T-helper 22 cell (primary cell): ENCODE results near the gene CAPN13.

Experiments used
- DNase-seq: peaks from one replicate; pipeline ENCODE4 v3.0.0-alpha.2; 2020; ENCODE audit warnings: low read depth

The CAPN13 gene

DNA sequence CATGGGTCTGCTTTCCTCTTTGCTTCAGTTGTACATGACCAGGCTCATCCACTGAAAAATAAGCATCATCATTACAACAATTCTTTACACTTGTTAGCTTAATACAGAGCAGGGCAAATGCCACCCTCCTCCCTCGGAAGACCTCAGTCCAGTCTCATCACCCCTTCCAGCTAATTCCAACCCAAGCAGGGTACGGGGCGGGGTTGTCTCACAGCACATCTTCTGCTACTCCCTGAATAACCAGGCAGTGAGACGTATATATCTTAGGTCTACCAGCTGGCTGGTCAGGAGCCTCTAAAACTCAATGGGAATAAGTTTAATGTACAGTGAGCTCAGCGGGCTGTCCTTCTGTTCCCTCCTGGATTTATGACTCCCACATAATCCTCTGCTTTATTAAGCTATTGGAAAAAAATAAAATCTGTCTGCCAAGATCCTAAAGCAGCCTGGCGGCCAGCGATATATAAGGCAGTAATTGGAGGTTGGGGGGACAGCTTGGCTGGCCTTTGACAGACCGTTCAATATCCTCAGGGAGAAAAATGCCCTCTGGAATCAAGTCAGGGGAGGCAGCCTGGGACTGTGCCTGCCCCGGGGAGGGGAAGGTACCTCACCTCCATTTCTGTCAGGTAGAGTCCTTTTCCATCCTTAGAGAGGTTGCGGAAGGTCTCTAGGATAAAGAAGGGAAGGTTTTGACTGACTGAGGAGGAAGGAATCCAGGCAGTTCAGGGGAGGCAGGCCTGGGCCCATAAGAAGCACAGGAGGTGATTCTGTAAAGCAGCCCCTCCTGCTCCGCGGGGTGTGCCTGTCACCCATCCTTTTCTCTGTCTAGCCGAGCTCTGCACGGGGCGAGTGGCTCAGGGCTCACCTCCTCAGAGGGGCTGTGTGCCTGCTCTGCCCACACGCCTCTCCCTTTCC is 76.3 kb downstream of the CAPN13 start:
- DNase-seq, result no peak

DNA sequence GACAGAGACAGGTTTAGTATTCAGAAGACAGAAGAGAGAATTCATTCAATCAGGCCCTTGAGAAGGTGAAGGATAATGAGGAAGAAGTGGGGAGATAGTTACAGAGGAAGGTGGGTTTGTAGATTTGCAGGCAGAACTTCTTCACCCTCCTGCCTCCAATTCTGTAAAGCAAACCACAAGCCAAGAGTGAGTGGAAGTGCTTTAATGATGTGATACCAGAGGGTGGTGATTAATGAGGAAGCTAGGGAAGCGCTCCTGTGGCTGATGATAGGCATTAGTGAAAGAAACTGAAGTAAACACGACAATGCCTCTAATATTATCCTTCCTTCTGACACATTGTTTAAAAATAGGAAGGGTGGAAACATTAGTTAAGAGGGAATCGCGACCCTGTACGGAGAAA is 78.2 kb downstream of the CAPN13 start:
- no peak for DNase-seq

DNA sequence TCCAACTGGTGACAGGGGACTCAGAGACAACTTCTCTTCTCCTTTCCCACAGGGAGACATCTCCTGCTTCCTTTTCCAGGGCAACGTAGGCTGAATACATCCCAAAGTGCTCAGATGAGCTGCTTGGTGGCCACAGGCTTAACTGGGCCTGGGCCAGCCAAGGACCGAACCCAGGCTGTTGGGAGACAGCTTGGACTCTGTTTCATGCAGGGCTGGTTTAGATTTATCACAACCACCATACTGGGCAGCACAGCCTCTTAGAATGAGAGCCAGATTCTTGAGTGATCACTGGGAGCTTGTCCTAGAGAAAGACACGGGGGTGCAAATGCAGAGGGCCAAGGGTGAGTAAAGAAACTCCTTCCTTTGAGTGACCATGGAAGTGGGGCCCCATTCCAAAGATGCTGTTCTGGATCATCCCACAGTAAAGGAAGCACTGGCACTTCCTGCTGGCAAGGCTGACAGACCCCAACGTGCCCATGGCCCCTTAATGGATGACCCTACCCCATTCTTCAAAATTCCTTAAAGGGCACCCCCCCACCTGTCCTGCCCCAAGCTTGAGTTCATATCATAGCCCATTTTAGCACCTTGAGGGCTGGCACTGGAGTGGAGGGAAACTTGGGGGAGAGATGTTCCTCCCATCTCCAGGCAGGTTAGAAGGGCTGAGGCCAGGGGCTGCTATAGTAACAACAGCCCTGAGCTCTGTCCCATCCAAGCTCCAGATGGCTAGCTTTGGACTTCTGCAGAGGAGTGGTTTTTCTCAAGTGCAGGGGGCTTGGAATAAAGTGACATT is 84.1 kb downstream of the CAPN13 start:
- no peak for DNase-seq

DNA sequence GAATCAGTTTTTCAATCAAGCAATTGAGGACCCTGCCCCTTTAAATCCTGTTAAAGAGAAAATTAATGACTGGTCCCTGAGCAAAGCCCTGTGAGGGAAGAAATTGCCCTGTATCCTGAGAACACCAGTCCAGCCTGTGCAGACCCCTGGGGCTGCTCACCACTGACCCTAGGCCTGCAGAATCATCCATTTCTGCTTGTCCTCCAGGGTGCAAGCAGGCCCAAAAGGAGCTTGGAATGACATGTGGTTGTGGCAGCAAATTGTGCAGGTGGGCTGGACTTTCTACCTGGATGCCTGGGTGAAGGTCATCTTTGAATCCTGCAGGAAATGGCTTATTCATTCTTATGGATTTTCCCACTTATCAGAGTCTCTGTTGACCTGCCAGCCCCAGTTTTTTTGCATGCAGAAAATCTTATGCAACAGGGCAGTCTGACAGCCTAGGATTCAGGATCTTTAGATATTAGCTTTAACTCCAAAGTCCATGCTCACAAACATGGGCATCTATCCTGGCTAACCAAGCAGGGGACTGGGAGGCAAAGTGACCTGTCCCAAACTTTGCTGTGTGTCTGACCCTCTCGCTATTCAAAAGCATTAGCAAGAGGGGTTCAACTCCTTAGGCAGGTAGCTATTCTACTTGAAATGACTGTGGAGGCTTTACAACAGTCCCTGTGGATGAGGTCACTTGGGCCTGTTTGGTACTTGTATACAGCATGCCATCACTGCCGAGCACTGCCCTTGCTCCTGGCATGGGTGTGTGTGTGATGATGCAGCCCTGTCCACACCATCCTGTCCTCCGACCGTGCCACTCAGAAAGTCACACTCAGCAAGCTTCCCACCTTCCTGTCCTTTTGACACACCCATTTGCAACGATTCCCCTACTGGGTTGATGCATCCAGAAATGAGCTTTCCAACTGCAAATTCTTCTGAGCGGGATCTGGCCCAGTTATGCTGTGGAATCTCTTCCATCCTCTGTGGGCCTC is 85.3 kb downstream of the CAPN13 start:
- no peak for DNase-seq

DNA sequence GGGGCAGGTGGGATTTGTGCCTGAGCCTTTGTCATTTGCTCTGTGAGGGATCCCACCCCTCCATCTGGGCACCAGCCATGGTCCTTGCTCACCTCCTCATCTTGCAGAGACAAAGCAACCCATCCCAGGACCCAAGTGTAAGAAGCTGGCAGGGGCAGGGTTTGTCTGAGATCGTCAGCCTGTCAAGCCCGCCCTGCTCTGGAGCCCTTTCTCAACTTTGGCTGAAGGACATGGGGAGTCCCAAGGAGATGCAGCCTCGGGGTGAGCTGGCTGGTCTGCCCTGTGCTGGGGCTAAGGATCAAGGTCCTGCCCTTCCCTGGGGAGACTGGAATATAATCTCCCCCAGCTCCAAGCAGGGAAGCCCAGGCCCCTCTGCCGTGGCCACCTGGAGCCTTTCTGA is 86.0 kb downstream of the CAPN13 start:
- DNase-seq, result no peak

DNA sequence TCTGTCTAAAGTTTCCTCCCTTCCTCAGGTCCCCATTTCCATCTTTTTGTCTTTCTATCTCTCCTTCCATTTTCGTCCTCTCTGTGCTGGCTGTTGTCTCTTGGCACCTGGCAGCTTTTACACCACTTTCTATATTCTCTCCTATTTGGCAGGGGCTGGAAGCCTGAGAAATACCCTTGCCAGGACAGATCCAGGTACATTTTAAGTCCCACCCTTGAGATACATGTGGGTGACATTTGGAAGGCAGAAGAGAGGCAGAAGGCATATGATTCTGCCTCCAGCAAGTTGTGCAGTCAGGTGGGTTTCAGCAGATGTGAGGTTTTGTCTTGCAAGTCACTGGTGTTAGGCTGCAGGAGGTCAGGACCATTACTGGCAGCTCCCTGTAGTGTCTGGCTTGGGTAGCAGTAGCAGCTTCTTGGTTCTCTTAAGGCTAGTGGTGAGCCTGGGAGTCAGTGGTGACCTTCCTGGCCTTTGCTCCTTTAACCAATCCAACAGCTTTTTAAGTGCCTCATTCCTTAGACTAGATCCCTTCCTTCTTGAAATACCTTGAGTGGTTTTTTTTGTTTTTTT is 90.1 kb downstream of the CAPN13 start:
- DNase-seq, result no peak

DNA sequence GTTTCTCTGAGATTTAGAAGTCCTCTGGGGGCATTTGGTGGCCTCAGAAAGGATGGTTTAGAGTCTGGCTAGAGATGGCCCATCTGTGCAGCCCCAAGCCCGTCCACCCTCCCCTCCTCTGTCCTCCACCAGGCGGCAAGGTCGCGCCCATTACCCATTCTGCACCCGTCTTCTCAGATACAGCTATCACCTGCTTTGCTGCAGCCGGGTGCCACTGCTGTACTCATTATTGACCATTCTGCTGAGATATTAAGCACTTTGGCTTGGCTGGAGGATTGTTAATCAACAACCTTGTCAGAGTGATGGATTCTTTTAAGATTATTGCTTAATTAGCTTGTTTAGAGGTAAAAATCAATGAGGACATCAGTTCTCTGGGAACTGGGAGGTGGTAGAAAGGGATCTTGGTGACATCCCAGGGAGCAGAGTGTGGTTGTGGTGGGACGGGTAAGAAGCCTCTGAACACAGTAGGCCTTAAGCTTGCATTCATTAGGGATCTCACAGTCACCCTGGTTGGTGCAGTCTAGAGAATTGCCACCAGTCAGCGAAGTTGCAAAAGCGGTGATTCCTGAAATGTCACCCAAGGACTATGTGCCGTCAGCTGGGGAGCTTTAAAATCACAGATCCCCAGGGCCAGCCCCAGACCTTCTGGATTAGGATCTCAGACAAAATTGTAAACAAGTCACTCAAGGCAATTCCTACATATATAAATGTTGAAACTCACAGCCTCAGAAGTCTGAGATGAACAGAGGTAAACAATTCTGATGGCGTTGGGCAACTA is 90.9 kb downstream of the CAPN13 start:
- DNase-seq, result no peak

DNA sequence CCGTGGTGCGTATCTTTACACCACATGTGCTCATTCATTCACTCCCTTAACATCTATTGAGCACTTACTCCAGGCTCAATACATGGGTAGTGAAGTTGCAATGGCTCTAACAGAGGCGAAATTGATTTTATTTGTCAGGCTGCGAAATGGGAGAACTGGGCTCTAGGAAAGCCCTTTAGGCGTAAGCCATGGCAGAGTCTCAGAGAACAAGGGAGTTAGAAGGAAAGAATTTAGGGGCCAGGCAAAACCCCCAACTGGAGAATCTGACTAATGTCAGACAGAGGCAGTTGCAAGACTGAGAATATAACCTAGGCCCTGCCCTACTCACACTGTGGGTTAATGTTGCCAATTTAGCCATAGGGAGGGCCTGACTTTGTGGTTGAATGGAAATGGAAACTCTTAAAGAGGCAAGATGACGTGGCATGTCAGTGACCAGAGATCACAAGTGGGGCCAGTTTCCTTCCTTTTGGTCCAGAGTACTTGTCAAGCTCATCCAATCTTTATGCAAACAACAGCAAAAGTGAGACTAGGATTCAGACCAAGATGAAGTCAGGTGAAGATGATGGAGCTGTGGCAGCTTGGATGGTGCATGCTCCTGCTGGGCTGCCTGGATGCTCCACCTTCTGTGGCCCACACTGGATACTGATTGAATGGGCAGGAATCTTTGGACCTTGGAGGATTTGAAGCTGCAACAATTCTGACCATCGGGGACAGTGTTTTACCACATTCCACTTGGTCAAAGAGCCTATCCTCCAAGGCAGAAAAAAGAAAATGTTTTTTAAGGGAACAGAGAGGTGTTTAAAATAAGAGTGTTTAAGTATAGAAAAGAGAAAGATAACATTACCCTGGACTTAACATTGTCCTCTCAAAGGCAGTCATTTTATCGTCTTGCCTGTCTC is 92.2 kb downstream of the CAPN13 start:
- DNase-seq, result no peak

DNA sequence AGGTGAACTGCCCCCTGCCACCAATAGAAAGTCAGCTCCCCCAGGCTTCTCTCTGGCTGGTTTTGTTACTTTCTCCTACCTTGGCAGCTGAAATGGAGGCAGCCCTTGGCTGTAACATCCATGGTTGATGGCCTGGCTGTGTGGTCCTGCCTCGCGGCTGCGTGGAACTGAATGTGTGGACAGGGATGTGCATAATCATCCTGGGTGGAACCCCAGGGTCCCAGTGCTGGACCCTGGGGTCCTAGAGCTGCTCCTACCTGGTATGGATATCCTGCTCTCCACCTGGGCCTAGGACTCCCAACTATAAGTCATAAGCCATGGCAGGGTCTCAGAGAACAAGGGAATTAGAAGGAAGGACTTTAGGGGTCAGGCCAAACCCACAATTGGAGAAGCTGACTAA is 93.5 kb downstream of the CAPN13 start:
- DNase-seq, result no peak

DNA sequence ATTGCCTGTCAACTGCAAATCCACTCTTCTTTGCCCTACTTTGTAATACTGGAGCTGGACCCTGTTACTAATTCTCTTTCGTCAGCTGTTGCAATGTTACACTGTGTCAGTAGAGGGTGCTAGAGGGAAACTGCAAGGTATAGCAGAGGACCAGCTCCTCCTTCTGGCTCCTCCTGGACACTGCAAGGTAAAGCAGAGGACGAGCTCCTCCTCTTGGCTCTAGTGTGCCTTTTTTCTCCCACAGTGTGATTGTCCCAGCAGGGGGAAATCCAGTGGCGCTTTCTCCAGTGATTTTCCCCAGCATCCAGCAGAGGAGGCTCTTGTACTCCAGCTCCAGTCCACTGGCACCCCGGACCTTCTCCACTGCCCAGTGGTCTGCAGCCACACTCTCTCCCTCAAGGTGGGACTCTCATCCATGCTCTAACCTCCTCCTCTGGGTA is 95.6 kb downstream of the CAPN13 start:
- DNase-seq, result peak; percentile 63

DNA sequence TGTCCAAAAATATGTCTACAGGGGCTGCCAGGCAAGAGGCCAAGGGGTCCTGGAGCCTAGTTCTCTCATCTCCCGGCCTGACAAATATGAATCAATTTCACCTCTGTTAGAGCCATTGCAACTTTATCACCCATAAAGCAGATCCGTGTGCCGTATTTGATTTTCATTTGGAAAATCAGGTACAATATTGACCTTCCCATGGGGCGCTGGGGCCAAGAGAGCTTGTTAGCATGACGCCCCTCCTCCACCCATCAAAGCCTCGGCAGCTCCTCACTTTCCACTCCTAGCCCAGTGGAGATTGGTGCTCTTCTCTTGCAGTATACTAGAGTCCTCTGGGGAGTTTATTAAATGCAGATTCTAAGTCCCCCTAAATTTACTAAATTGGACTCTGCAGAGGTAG is 96.8 kb downstream of the CAPN13 start:
- DNase-seq, result no peak

DNA sequence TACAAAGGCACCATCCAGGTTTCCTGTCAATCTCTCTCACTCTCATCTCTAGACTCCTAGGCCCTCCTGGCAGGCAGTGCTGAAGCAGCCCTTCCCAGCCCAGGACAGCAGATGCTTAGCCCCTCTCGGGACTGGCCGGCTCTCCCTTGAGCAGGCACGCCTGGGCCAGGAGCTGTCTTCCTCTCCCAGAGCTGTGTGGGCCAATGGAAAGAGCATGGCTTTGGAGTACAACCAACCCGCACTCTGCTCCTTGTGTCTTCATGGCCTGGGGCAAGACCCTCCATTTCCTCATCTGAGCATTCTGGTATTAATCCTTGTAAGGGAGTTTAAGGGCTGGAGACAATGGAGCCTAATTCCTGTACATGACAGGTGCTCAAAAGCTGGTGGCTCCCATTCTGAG is 97.2 kb downstream of the CAPN13 start:
- no peak for DNase-seq

DNA sequence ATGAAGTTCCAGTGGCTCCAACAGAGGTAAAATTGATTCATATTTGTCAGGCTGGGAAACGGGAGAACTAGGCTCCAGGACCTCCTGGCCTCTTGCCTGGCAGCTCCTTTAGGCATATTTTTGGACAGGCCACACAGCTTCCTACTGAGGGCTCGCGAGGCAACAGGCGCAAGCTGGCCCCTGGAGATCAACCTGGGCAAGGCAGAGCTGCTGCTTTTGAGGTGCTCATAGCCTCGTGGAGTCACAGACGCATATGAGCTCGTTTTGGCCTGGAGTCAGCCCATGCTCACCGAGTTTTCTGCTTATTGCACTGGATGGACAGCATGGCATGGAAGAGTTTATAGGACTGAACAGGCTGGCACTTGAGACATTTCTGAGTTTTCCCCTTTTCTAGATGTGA is 97.7 kb downstream of the CAPN13 start:
- no peak for DNase-seq

DNA sequence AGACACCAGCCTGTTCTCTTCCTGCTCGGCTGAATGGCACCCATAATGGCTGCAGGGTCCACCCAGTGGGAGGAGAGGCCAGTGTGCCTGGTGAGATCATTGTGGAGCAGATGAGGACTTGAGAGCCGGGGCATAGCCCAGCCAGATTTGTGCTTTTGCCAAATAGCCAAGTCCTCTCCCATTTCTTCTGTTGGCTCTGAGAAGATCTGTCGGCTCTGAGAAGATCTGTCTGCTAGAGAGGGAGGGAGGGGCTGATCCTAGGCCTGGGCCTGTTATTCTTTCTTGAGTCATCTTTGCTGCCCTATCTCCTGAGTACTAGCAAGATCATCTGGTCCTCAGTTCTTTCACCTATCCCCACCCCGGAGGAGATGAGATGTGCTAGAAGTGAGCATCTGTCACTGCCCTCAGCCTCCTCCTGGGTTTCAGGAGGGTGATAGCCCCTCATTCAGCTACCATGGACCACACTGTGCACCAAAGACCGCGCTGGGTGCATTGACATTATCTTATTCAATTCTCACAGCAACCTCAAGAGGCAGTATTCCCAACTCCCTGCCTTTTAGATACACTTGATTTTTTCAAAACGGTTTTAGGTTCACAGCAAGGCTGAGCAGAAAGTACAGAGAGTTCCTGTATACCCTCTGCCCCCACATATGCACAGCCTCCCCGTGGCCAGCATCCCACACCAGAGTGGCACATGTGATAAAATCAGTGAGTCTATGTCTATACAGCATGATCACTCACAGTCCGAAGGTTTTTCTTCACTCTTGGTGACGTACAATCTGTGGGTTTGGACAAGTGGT is 98.6 kb downstream of the CAPN13 start:
- no peak for DNase-seq

DNA sequence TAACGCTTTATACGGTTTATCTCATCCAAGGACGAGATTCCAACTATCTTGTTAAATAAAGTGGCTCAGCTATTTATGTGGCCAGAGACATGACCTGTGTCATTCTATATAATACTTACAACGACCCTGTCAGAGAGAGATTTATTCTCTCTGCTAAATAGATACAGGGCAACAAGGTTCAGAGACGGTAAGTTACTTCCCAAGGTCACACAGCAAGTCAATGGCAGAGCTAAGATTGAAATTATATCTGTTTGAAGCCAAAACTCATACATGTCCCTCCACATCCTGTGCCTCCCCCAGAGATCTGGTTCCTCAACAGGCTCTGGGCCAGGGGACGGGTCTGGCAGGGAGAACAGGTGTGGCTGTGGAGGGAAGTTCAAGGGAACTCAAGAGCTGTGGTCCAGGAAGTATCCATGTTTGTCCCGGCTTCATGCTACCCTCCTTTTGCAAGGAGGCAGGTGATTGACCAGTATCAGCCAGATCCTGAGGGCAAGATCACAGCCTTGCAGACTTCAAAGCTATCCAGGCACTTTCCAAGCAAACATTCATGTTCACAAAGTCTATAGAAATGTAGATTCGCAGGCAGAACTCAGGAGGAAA is 99.8 kb downstream of the CAPN13 start:
- DNase-seq, result no peak

DNA sequence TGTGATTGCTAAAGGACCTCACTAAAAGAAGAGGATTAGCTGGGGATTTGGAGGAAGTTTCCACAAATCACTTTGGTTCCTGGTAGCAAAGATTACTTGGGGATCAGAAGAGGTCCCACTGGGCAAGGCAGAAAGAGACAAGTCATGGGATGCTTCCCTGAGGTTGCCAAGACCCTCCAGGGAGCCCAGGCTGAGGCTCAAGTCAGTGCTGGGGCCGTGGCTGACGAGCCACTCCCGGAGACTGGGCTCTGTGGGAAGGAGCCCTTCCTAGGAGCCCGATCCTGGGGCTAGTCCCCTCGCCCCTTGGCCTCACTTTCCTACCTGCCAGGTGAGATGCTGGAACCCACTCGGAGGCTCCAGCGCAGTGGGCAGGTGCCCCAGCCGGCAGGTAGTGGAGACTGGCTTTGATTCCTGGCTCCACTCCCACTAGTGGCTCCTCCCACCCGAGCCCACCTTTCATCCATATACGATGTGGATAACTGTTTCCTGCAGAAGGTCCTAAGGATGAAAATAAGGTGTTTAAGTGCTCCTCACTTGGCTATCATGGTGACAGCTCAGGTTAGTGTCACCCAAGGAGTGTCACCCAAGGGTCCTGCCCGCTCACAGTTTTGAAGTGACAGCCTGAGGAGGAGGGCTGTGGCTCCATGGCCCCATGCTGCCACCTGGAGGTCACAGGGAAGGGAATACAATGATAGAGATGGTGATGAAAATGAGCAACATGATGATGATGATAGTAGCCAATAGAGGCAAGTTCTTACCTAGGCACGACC is 100.5 kb downstream of the CAPN13 start:
- peak; percentile 28 for DNase-seq

DNA sequence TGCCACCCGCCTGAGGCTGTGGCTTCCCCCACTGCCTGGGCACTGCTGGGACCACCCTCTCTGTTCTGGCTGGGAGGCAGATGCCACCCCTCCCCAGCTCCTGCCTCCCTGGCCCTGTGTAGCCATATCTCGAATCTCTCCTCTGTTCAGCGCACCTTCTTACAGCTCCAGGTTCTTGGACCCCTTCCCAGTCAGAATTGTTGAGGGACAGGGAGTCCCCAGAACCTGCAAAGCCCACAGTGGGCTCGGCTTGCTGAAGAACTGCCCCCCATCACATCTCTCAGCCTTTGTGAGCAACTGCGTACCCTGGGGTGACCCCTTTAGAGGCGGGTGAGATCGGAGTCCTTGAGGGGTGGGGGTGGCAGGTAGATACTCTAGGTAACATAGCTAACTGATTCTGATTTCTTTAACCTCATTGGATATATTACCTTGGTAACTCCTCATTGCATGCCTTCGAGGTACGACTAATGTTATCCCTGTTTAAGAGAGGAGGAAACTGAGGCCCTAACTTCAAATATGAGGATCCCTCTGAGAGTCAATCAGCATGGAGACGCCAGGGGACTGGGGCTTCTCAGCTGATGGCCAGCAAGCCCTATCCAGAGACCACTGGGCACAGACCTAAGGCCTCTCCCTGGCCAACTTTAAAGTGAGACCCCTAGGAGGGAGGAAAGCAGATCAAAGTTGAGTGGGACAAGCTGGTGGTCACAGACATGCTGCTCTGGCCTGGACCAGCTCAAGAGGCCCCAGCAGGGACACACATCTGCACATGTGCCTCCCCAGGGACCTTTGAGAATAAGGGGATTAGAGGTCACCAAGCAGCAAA is 101.3 kb downstream of the CAPN13 start:
- no peak for DNase-seq
